Measurements from ENCODE around the gene HAL.
A peak's percentile ranks its signal among the peaks of the same experiment; 100 is the strongest.

HAL gene

DNA sequence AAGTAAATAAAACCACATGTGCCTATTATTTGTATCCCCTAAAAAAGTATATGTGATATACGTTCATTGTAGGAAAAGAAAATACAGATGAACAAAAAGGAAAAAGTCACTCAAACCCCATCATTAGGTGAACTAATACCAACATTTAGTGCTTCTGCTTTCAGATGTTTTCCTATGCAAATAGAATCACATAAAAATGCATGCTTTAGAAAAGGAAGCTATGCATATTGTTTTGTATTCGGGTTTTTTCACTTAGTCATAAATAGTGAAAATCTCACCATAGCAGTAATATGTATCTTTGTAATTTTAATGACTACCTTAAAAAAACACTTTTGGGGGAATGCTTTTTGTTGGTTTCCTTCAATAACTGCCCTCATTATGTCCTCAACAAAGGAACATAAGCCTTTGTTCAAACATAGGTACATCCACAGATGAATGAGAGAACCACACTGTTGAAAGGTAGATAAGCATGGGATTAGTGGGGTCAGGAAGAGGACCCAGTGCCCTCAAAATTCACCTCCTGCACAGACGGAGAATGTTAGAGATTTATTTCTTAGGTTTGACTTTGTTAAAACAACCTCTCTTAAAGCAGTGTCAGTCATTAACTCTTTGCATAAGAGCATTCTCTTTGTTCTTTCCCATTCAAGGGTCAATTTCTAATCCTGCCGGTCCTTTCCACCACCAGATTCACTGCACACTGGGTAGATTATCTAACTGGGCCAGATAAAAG is 46.5 kb downstream of the HAL start:
- no peak for DNase-seq (ENCODE audit: insufficient read length, low spot score)
- no peak for FAIRE-seq
- no peak for TF ChIP-seq POLR2AphosphoS5 (IDR thresholded peaks at IDR 0.05; ENCODE audit: low read depth, low read length)
- TF ChIP-seq POLR2A (IDR thresholded peaks at IDR 0.05; ENCODE audit: low read depth, low read length), result no peak
- no peak for TF ChIP-seq SPI1 (IDR thresholded peaks at IDR 0.05; ENCODE audit: low read depth, low read length)
- TF ChIP-seq TAF1 (IDR thresholded peaks at IDR 0.05; ENCODE audit: low read depth, low read length), result no peak
- TF ChIP-seq POU2F2 (IDR thresholded peaks at IDR 0.05; ENCODE audit: low read depth, low read length), result no peak
- no peak for TF ChIP-seq PAX5 (IDR thresholded peaks at IDR 0.05; ENCODE audit: insufficient read depth, low read length, severe bottlenecking)

DNA sequence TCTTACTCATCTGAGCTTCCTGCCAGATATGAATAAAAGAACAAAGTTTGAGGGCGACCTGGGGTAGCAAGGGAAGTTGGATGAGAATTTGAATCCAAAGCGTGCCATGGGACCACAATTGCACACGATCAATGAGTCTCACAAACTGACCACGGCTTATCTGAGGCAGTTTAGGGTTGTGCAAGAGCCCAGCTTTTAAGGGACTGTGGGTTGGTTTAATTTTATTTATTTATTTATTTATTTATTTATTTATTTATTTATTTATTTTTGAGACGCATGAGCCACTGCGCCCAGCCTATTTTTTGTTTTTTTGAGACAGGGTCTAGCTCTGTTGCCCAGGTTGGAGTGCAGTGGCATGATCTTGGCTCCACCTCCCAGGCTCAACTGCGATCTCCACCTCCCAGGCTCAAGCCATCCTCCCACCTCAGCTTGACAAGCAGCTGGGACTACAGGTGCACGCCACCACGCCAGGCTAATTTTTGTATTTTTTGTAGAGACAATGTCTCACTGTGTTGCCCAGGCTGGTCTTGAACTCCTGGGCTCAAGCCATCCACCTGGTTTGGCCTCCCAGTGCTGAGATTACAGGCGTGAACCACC is 51.9 kb downstream of the HAL start:
- no peak for DNase-seq (ENCODE audit: insufficient read length, low spot score)
- TF ChIP-seq POU2F2 (IDR thresholded peaks at IDR 0.05; ENCODE audit: low read depth, low read length) (no peak), PAX5 (IDR thresholded peaks at IDR 0.05; ENCODE audit: insufficient read depth, low read length, severe bottlenecking) (no peak), POLR2A (IDR thresholded peaks at IDR 0.05; ENCODE audit: low read depth, low read length) (no peak), POLR2AphosphoS5 (IDR thresholded peaks at IDR 0.05; ENCODE audit: low read depth, low read length) (no peak), SPI1 (IDR thresholded peaks at IDR 0.05; ENCODE audit: low read depth, low read length) (no peak), TAF1 (IDR thresholded peaks at IDR 0.05; ENCODE audit: low read depth, low read length) (no peak)
- no peak for FAIRE-seq

DNA sequence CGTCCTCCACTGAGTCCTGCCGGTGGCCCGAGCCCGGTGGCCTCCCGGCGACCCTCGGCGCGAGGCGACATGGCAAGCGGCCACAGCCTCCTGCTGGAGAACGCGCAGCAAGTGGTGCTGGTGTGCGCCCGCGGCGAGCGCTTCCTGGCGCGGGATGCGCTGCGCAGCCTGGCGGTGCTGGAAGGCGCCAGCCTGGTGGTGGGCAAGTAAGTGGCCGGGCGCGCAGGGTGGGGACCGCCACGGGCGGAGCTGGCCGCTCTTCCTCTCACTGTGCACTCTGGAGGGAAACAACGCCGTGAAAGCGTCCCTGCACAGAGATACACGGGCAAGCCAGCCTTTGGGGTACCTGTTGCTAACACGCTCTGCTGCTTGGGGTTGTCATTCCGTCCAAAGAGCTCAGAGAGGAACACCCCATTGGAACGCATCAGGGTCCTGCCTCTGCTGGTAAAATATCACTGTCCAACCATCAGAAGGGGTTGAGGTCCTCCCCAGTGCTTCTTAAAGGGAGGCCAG is 52.8 kb downstream of the HAL start, which contains the start of gene AMDHD1:
Gene AMDHD1 (plus strand): TSS at position 2 of the 513 bp plus-strand sequence. CDS start 68 bp downstream, at position 70.
- TF ChIP-seq SPI1 (IDR thresholded peaks at IDR 0.05; ENCODE audit: low read depth, low read length) (no peak), POU2F2 (IDR thresholded peaks at IDR 0.05; ENCODE audit: low read depth, low read length) (no peak), POLR2AphosphoS5 (IDR thresholded peaks at IDR 0.05; ENCODE audit: low read depth, low read length) (no peak), PAX5 (IDR thresholded peaks at IDR 0.05; ENCODE audit: insufficient read depth, low read length, severe bottlenecking) (no peak), TAF1 (IDR thresholded peaks at IDR 0.05; ENCODE audit: low read depth, low read length) (no peak), POLR2A (IDR thresholded peaks at IDR 0.05; ENCODE audit: low read depth, low read length) (no peak)
- no peak for FAIRE-seq
- DNase-seq (ENCODE audit: insufficient read length, low spot score), result peak; percentile 61

DNA sequence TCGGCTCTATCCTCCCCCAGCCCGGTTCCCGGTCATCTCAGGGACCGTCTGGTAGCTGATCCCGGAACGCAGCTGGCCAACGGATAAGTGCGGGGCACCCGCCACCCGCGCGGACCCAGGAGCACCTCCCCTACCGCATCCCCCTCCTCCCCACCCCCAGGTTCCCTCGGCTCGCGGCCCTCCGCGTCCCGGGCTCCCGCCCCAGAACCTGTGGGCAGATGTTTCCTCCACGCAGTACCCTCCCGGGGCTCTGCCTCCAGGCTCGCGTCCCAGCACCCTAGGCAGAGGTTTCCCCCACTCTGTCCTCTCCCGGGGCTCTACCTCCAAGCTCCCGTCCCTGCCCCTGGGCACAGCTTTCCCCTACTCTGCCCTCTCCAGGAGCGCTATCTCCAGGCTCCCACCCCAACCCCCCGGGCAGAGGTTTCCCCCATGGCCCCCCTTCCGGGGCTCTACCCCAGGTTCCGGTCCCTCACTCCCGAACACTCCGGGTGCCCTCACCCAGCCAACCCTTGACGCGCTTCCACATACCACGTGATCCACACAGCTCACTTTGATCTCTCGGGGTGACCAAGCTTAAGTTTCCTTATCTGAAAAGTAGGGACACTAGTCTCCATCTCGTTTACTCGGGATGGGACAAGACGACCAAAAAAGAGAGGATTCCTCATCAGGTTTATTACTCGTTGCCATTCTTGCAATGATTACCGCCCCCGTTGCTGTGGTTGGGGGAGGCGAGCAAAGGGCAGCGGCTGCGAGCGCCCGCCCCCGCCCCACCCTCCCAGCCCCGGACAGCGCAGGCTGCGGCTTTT is 53.4 kb downstream of the HAL start, which contains the start of gene CCDC38:
Gene CCDC38 (minus strand): TSS at position 91 of the 806 bp plus-strand sequence. CDS start 6,105 bp downstream, outside the sequence.
- TF ChIP-seq POLR2A (IDR thresholded peaks at IDR 0.05; ENCODE audit: low read depth, low read length) (peak; percentile 60), POLR2AphosphoS5 (IDR thresholded peaks at IDR 0.05; ENCODE audit: low read depth, low read length) (no peak)
- DNase-seq (ENCODE audit: insufficient read length, low spot score) (peak; percentile 84), FAIRE-seq (peak; percentile 90)

DNA sequence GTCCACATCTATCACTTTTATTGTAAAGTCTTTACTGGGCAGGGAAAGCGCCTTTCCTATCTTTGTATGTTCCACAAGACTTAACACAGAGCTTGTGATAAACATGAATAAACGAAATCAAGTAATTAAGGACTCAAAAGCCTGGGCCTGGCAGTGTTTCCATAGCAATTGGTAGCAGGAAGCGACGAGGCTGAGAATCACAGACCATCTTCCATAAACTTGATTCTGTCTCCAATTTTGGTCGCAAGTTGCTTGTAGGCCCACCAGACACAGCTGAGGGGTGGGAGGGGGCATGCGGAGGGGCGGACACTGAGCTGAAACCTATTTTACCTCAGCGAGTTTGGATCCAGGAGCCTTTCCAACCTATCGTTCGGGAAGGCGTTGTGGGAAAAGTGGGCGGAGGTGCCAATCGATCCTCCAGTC is 54.0 kb downstream of the HAL start:
- TF ChIP-seq TAF1 (IDR thresholded peaks at IDR 0.05; ENCODE audit: low read depth, low read length) (no peak), POLR2AphosphoS5 (IDR thresholded peaks at IDR 0.05; ENCODE audit: low read depth, low read length) (no peak), PAX5 (IDR thresholded peaks at IDR 0.05; ENCODE audit: insufficient read depth, low read length, severe bottlenecking) (no peak), POLR2A (IDR thresholded peaks at IDR 0.05; ENCODE audit: low read depth, low read length) (no peak), POU2F2 (IDR thresholded peaks at IDR 0.05; ENCODE audit: low read depth, low read length) (no peak), SPI1 (IDR thresholded peaks at IDR 0.05; ENCODE audit: low read depth, low read length) (no peak)
- no peak for FAIRE-seq
- no peak for DNase-seq (ENCODE audit: insufficient read length, low spot score)

GRCh38 chr12:95940514-95940913 is 55.6 kb downstream of the HAL start:
- DNase-seq (ENCODE audit: insufficient read length, low spot score) (no peak), FAIRE-seq (no peak)
- TF ChIP-seq PAX5 (IDR thresholded peaks at IDR 0.05; ENCODE audit: insufficient read depth, low read length, severe bottlenecking), result no peak
- no peak for TF ChIP-seq POU2F2 (IDR thresholded peaks at IDR 0.05; ENCODE audit: low read depth, low read length)
- no peak for TF ChIP-seq POLR2AphosphoS5 (IDR thresholded peaks at IDR 0.05; ENCODE audit: low read depth, low read length)
- TF ChIP-seq TAF1 (IDR thresholded peaks at IDR 0.05; ENCODE audit: low read depth, low read length), result no peak
- no peak for TF ChIP-seq POLR2A (IDR thresholded peaks at IDR 0.05; ENCODE audit: low read depth, low read length)
- no peak for TF ChIP-seq SPI1 (IDR thresholded peaks at IDR 0.05; ENCODE audit: low read depth, low read length)
